Ovary (tissue), 9 donors: ENCODE data around the gene PITPNC1. TPM values are rescaled to one million over a fixed set of nuclear protein-coding genes. Genes with fewer than 3 reads are reported as not detected.

Experiments
- DNase-seq, 5 donors: peaks; one replicate each; pipeline ENCODE4 v3.0.0-alpha.2; 2019 to 2020
- H3K27ac ChIP-seq, 2 donors: fragments of 200-600 bp; one replicate each; pipeline versions ENCODE4 v1.5.1 to v1.8.0; 2019 to 2022
- H3K27me3 ChIP-seq: fragments of 200-600 bp; one replicate; pipeline ENCODE4 v1.8.0; 2022
- H3K36me3 ChIP-seq: fragments of 200-600 bp; sonication (generic); one replicate; pipeline ENCODE4 v1.5.1; 2019
- H3K4me1 ChIP-seq: one replicate; pipeline ENCODE4 v1.8.1; 2013; ENCODE audit warnings: mild to moderate bottlenecking, moderate library complexity; ENCODE audit not compliant: insufficient read depth
- H3K4me3 ChIP-seq: fragments of 200-600 bp; sonication (generic); one replicate; pipeline ENCODE4 v1.5.1; 2017
- H3K9me3 ChIP-seq, 2 donors: fragments of 200-600 bp in 1 of 2; sonication (generic) in 1 of 2; one replicate each; pipeline versions ENCODE4 v1.5.1 to v1.8.1; 2013 to 2019; ENCODE audit warnings: mild to moderate bottlenecking in 1 of 2, moderate library complexity in 1 of 2
- CTCF ChIP-seq, 3 donors: fragments of 450-650 bp in 2 of 3; fragments of 200-600 bp in 1 of 3; IDR thresholded peaks; one replicate each; pipeline versions ENCODE4 v1.5.1 to v1.8.0; 2016 to 2022; ENCODE audit warnings: antibody characterized with exemption in 3 of 3, mild to moderate bottlenecking in 1 of 3
- EP300 ChIP-seq: sonication (generic); formaldehyde crosslinking; IDR thresholded peaks from one replicate; pipeline ENCODE4 v1.6.1; 2017; ENCODE audit warnings: antibody characterized with exemption
- POLR2A ChIP-seq: fragments of 450-650 bp; IDR thresholded peaks from one replicate; pipeline ENCODE4 v1.6.1; 2017; ENCODE audit warnings: antibody characterized with exemption, mild to moderate bottlenecking, moderate library complexity
- WGBS, 3 donors: extraction: QIAGEN DNeasy Blood & Tissue Kit in 1 of 3; methylation state at CpG; one replicate each; pipeline versions ENCODE4 v1.1.5 to v1.1.7; 2013 to 2017; 5-methylcytosine and 5-hydroxymethylcytosine counted together
- intact Hi-C, 4 donors: fragments of 100-400 bp; cut with DNase I; formaldehyde crosslinking; loops; one replicate each; pipeline versions ENCODE4 v1.11.0 to v1.15.1; 2022 to 2023
- polyA plus RNA-seq, 2 donors: library from polyadenylated mRNA; stranded (reverse); fragments of 200-250 nt in 1 of 2; fragments of 350-450 nt in 1 of 2; fragmentation: Illumina TruSeq in 1 of 2; extraction: RNeasy Lipid Tissue Mini Kit (QIAGEN cat#74804) in 1 of 2; gene quantifications; one replicate each; pipeline ENCODE4 v1.2.3, GENCODE V29; 2013 to 2014
- total RNA-seq, 7 donors: library from RNA; depleted of rRNA in 2 of 7; stranded (reverse); fragments of >200 nt in 2 of 7; fragmentation: NEBNext Ultra II Directional in 3 of 7; extraction: Animal tissue kit (Norgen Biotek cat#: 25700) in 3 of 7; gene quantifications; one replicate each; pipeline versions ENCODE4 v1.1.0 to v1.2.4, GENCODE V29; 2016 to 2023
- donor health status: DM: no; HTN: no; CAD: no; lungs with moderate emphysema.
- donor health status: DM: no; HTN: no; CAD: no.
- donor health status: Bipolar disorder and iron deficiency.
- donor health status: DM: yes; HTN: yes; CAD: no.
- donor health status: DM: no; HTN: no; CAD: no.
- donor health status: DM: yes; HTN: yes; CAD: no.

PITPNC1 gene
- total and polyA plus RNA-seq, 9 donors = 14.9 to 40.9 (median 23.8) TPM

GRCh38 chr17:67400193-67400592 lies 23.1 kb downstream of the PITPNC1 start:
- peaks cover 3% of the 10 kb centered on the region for H3K4me1 ChIP-seq
- no peaks in the 10 kb centered on the region for H3K36me3 ChIP-seq
- H3K9me3 ChIP-seq = no peaks in the 10 kb centered on the region
- TF ChIP-seq POLR2A (no peak), CTCF (IDR thresholded peaks at IDR 0.05) (no peak), EP300 (no peak)
- no peaks in the 10 kb centered on the region for H3K27me3 ChIP-seq
- intact Hi-C loops = no loop called here
- 15 to 27% (median 20%) methylated on average over 6 of the region's 6 CpGs for WGBS, 3 donors
- H3K4me3 ChIP-seq = no peak overlapping the region
- no peak overlapping the region for H3K27ac ChIP-seq
- no peak for DNase-seq

- WGBS, 3 donors = 91 to 96% (median 93%) methylated on average over 9 of the region's 9 CpGs
- no peaks in the 10 kb centered on the region for H3K27me3 ChIP-seq
- no peak overlapping the region for H3K27ac ChIP-seq
- no peaks in the 10 kb centered on the region for H3K9me3 ChIP-seq
- peaks cover 3% of the 10 kb centered on the region for H3K4me1 ChIP-seq
- no peaks in the 10 kb centered on the region for H3K36me3 ChIP-seq
- DNase-seq = no peak
- TF ChIP-seq EP300 = no peak
- TF ChIP-seq POLR2A = no peak
- TF ChIP-seq CTCF (IDR thresholded peaks at IDR 0.05) = no peak
- intact Hi-C loops = no loop called here
- no peak overlapping the region for H3K4me3 ChIP-seq
These were observed 24.0 kb downstream of the PITPNC1 start for GRCh38 chr17:67401106-67401505.

GRCh38 chr17:67401598-67402504 lies 24.8 kb downstream of the PITPNC1 start:
- H3K36me3 ChIP-seq = no peaks in the 10 kb centered on the region
- H3K4me1 ChIP-seq = peaks cover 3% of the 10 kb centered on the region
- H3K27ac ChIP-seq = no peak overlapping the region
- intact Hi-C loops = no loop called here
- TF ChIP-seq CTCF (IDR thresholded peaks at IDR 0.05) (no peak), EP300 (no peak), POLR2A (no peak)
- no peaks in the 10 kb centered on the region for H3K9me3 ChIP-seq
- H3K27me3 ChIP-seq = no peaks in the 10 kb centered on the region
- no peak for DNase-seq
- WGBS, 3 donors = 91 to 95% (median 94%) methylated on average over 16 of the region's 16 CpGs
- H3K4me3 ChIP-seq = no peak overlapping the region

- H3K4me3 ChIP-seq = no peak overlapping the region
These were observed 26.0 kb downstream of the PITPNC1 start for GRCh38 chr17:67403065-67403464.

More at GRCh38 chr17:67403065-67403464, 26.0 kb downstream of the PITPNC1 start:
- Histone ChIP-seq H3K36me3 (no peaks in the 10 kb centered on the region), H3K9me3 (no peaks in the 10 kb centered on the region), H3K27ac (no peak overlapping the region), H3K27me3 (no peaks in the 10 kb centered on the region), H3K4me1 (peaks cover 3% of the 10 kb centered on the region)
- intact Hi-C loops = no loop called here
- TF ChIP-seq EP300 (no peak), POLR2A (no peak), CTCF (IDR thresholded peaks at IDR 0.05) (no peak)
- no peak for DNase-seq
- 76 to 94% (median 86%) methylated on average over 2 of the region's 2 CpGs for WGBS, 3 donors
